IPS-20b (cell line): ENCODE results near the gene CEP131.

Source experiments
- H3K27ac ChIP-seq: one replicate; pipeline ENCODE4 v1.5.1; 2013; ENCODE audit warnings: low read length
- H3K27me3 ChIP-seq: 2 replicates; pipeline ENCODE4 v1.6.1; 2013; ENCODE audit warnings: mild to moderate bottlenecking, low read length, inconsistent platforms; ENCODE audit not compliant: insufficient read depth
- H3K36me3 ChIP-seq: 2 replicates; pipeline ENCODE4 v1.6.1; 2013; ENCODE audit warnings: low read depth, mild to moderate bottlenecking, inconsistent platforms, low read length, moderate library complexity; ENCODE audit not compliant: insufficient read depth
- H3K4me1 ChIP-seq: 2 replicates; pipeline ENCODE4 v1.6.1; 2013; ENCODE audit warnings: mild to moderate bottlenecking, control low read depth, inconsistent platforms, low read length, moderate library complexity; ENCODE audit not compliant: insufficient read depth
- H3K4me3 ChIP-seq: 2 replicates; pipeline ENCODE4 v1.5.1; 2013; ENCODE audit warnings: mild to moderate bottlenecking, low read length, inconsistent platforms
- H3K9ac ChIP-seq: 2 replicates; pipeline ENCODE4 v1.6.1; 2013; ENCODE audit warnings: low read depth, mild to moderate bottlenecking, inconsistent platforms, low read length, moderate library complexity
- H3K9me3 ChIP-seq: 2 replicates; pipeline ENCODE4 v1.6.1; 2013; ENCODE audit warnings: mild to moderate bottlenecking, low read depth, low read length, inconsistent platforms; ENCODE audit not compliant: insufficient read depth

Gene CEP131

GRCh38 chr17:81250286-81251093, 27.7 kb upstream of the CEP131 start:
- Histone ChIP-seq H3K4me3 (no peak overlapping the region), H3K27ac (no peak overlapping the region), H3K36me3 (no peaks in the 10 kb centered on the region), H3K9me3 (no peaks in the 10 kb centered on the region), H3K9ac (no peak overlapping the region), H3K4me1 (no peaks in the 10 kb centered on the region), H3K27me3 (no peaks in the 10 kb centered on the region)

- no peak overlapping the region for H3K27ac ChIP-seq
- H3K4me1 ChIP-seq, result no peaks in the 10 kb centered on the region
Measured at GRCh38 chr17:81249223-81250040, 26.7 kb upstream of the CEP131 start.

GRCh38 chr17:81248649-81249048, 25.9 kb upstream of the CEP131 start:
- no peak overlapping the region for H3K9ac ChIP-seq
- no peaks in the 10 kb centered on the region for H3K36me3 ChIP-seq
- no peak overlapping the region for H3K4me3 ChIP-seq
- no peaks in the 10 kb centered on the region for H3K27me3 ChIP-seq
- H3K4me1 ChIP-seq, result no peaks in the 10 kb centered on the region
- H3K9me3 ChIP-seq, result no peaks in the 10 kb centered on the region
- no peak overlapping the region for H3K27ac ChIP-seq

More at GRCh38 chr17:81249223-81250040, 26.7 kb upstream of the CEP131 start:
- Histone ChIP-seq H3K9me3 (no peaks in the 10 kb centered on the region), H3K36me3 (no peaks in the 10 kb centered on the region), H3K4me3 (no peak overlapping the region), H3K9ac (no peak overlapping the region), H3K27me3 (no peaks in the 10 kb centered on the region)

GRCh38 chr17:81247339-81247990, 24.7 kb upstream of the CEP131 start:
- no peak overlapping the region for H3K4me3 ChIP-seq
- H3K9me3 ChIP-seq, result no peaks in the 10 kb centered on the region
- H3K27me3 ChIP-seq, result no peaks in the 10 kb centered on the region
- no peak overlapping the region for H3K9ac ChIP-seq
- no peaks in the 10 kb centered on the region for H3K36me3 ChIP-seq
- H3K4me1 ChIP-seq, result no peaks in the 10 kb centered on the region
- no peak overlapping the region for H3K27ac ChIP-seq

- Histone ChIP-seq H3K27me3 (no peaks in the 10 kb centered on the region), H3K27ac (no peak overlapping the region), H3K9me3 (no peaks in the 10 kb centered on the region), H3K36me3 (no peaks in the 10 kb centered on the region), H3K9ac (no peak overlapping the region), H3K4me3 (no peak overlapping the region), H3K4me1 (no peaks in the 10 kb centered on the region)
Measured at GRCh38 chr17:81246679-81247338, 24.0 kb upstream of the CEP131 start.

DNA sequence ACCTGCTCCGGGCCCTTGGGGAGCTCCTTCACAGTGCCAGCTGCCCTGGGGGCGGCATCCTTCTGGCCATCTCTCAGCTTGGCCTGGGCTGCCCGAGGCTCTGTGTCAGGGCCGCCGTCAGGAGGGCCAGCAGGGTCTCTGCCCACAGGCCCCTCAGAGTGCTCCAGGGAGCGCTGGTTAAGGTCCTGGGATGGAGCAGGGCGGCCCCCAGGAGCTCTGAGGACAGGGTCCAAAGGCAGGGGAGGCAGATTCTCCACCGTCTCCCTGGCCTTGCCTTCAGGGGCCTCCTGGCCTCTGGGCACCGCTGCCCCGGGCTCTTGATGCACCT, 23.5 kb upstream of the CEP131 start:
- Histone ChIP-seq H3K9ac (no peak overlapping the region), H3K4me1 (no peaks in the 10 kb centered on the region), H3K36me3 (peaks cover 2% of the 10 kb centered on the region), H3K4me3 (no peak overlapping the region), H3K9me3 (no peaks in the 10 kb centered on the region), H3K27ac (no peak overlapping the region), H3K27me3 (no peaks in the 10 kb centered on the region)

- Histone ChIP-seq H3K4me3 (no peak overlapping the region), H3K27ac (no peak overlapping the region)
Measured at GRCh38 chr17:81245665-81246342, 23.0 kb upstream of the CEP131 start.

DNA sequence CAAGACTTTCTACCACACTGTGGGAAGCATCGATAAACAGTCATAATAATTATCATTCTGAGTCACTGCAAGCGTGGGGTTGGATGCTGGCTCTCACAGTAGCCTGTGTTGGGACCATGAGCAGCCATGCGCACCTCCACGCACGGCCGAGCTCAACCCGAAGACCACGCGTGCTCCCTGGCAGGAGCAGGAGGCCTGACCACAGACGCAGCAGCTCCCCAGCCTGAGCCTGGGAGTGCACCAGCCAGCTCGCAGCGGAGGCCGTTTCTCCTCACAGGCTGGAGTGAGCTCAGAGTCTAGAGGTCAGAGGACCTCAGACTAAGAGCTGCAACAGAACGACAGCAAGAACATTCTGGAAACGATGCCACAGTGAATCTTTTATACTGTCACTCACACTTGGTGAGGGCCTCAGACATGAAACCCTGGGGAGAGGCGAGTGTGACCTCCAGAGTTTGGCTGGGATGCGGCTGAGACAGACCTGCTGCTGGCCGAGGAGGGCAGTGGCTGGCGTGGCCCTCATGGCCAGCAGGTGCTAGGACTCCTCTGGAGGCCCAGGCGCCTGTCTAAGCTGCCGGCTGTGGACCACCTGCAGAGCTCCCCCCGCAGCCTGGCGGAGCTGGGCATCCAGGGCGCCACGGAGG, 22.4 kb upstream of the CEP131 start:
- no peaks in the 10 kb centered on the region for H3K4me1 ChIP-seq
- H3K9ac ChIP-seq, result no peak overlapping the region
- H3K36me3 ChIP-seq, result peaks cover 5% of the 10 kb centered on the region
- H3K9me3 ChIP-seq, result no peaks in the 10 kb centered on the region
- no peaks in the 10 kb centered on the region for H3K27me3 ChIP-seq
- H3K27ac ChIP-seq, result no peak overlapping the region
- no peak overlapping the region for H3K4me3 ChIP-seq

More at GRCh38 chr17:81245665-81246342, 23.0 kb upstream of the CEP131 start:
- H3K4me1 ChIP-seq, result no peaks in the 10 kb centered on the region
- H3K9ac ChIP-seq, result no peak overlapping the region
- no peaks in the 10 kb centered on the region for H3K27me3 ChIP-seq
- no peaks in the 10 kb centered on the region for H3K9me3 ChIP-seq
- peaks cover 5% of the 10 kb centered on the region for H3K36me3 ChIP-seq

DNA sequence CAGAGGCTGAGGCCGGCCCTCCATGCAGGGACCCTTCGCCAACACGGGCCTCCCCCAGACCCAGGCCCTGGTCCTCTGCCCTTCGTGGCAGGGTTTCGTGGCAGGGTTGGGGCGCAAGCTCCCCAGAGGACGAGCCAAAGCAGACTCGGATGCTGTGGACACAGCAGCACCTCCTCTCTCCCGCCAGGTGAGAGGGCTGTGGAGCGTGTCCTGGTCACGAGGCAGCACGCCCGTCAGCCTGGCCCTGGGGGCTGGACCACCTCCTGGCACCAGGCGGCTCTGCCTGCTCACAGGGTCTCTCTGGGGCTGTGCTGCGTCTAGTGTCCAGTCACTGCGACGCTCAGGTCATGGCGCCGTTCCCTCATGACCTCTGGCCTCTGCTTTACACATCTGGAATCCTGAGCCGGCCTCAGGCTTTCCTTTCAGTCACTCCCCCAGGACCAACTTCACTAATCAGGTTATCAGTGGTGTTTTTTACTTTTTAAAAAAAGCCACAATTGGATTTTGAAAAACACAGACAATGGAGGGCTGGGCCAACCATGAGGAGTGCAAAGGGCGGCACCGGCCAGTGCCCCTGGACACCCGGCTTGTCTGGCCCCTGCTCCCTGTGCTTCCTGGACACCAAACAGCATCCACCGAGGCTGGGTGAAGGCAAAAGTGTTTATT, 21.7 kb upstream of the CEP131 start:
- no peaks in the 10 kb centered on the region for H3K9me3 ChIP-seq
- no peak overlapping the region for H3K27ac ChIP-seq

GRCh38 chr17:81243333-81243664, 20.5 kb upstream of the CEP131 start:
- no peaks in the 10 kb centered on the region for H3K9me3 ChIP-seq
- no peak overlapping the region for H3K4me3 ChIP-seq
- peaks cover 5% of the 10 kb centered on the region for H3K36me3 ChIP-seq
- H3K27ac ChIP-seq, result no peak overlapping the region
- no peaks in the 10 kb centered on the region for H3K27me3 ChIP-seq
- no peaks in the 10 kb centered on the region for H3K4me1 ChIP-seq
- no peak overlapping the region for H3K9ac ChIP-seq

More for the DNA sequence above, 21.7 kb upstream of the CEP131 start:
- H3K4me1 ChIP-seq, result no peaks in the 10 kb centered on the region
- no peaks in the 10 kb centered on the region for H3K27me3 ChIP-seq
- no peak overlapping the region for H3K4me3 ChIP-seq
- H3K36me3 ChIP-seq, result peaks cover 5% of the 10 kb centered on the region
- H3K9ac ChIP-seq, result no peak overlapping the region
